ENCODE data around the gene KLHL40.

KLHL40 gene

GRCh38 chr3:42723219-42723618 is 37.9 kb downstream of the KLHL40 start:
- no peak for DNase-seq (ENCODE audit: low read depth)

- DNase-seq (ENCODE audit: low read depth), result no peak
Measured at GRCh38 chr3:42725454-42725853, 40.1 kb downstream of the KLHL40 start.

GRCh38 chr3:42728056-42728455 is 42.7 kb downstream of the KLHL40 start:
- no peak for DNase-seq (ENCODE audit: low read depth)

- no peak for DNase-seq (ENCODE audit: low read depth)
Measured at GRCh38 chr3:42728668-42729364, 43.5 kb downstream of the KLHL40 start.

GRCh38 chr3:42729404-42730145 is 44.2 kb downstream of the KLHL40 start:
- DNase-seq (ENCODE audit: low read depth), result no peak

GRCh38 chr3:42730294-42730693 is 45.0 kb downstream of the KLHL40 start:
- no peak for DNase-seq (ENCODE audit: low read depth)

GRCh38 chr3:42730706-42731420 is 45.5 kb downstream of the KLHL40 start:
- DNase-seq (ENCODE audit: low read depth), result no peak

GRCh38 chr3:42731476-42732195 is 46.3 kb downstream of the KLHL40 start:
- DNase-seq (ENCODE audit: low read depth), result no peak

- no peak for DNase-seq (ENCODE audit: low read depth)
Measured at GRCh38 chr3:42732196-42732828, 47.0 kb downstream of the KLHL40 start.

- DNase-seq (ENCODE audit: low read depth), result no peak
Measured at GRCh38 chr3:42732829-42733459, 47.6 kb downstream of the KLHL40 start.

GRCh38 chr3:42733501-42734262 is 48.3 kb downstream of the KLHL40 start:
- DNase-seq (ENCODE audit: low read depth), result no peak

- no peak for DNase-seq (ENCODE audit: low read depth)
Measured at GRCh38 chr3:42734263-42734860, 49.0 kb downstream of the KLHL40 start.

GRCh38 chr3:42735019-42735418 is 49.7 kb downstream of the KLHL40 start:
- DNase-seq (ENCODE audit: low read depth), result no peak

GRCh38 chr3:42735615-42736014 is 50.3 kb downstream of the KLHL40 start:
- no peak for DNase-seq (ENCODE audit: low read depth)

GRCh38 chr3:42736081-42736480 is 50.7 kb downstream of the KLHL40 start:
- DNase-seq (ENCODE audit: low read depth), result no peak

- no peak for DNase-seq (ENCODE audit: low read depth)
Measured at GRCh38 chr3:42736531-42736930, 51.2 kb downstream of the KLHL40 start.

GRCh38 chr3:42739401-42740158 is 54.2 kb downstream of the KLHL40 start:
- DNase-seq (ENCODE audit: low read depth), result no peak

- DNase-seq (ENCODE audit: low read depth), result no peak
Measured at GRCh38 chr3:42741796-42742195, 56.5 kb downstream of the KLHL40 start.

Data from non-pigmented ciliary epithelial cell (primary cell).